DLD1 (cell line): ENCODE data around the gene KRTAP13-1.

Experiments
- in situ Hi-C: cut with HindIII; loops from 2 replicates; pipeline ENCODE4 v1.10.0; 2017; ENCODE audit warnings: low sequenced_read_pairs

Gene KRTAP13-1, protein sequence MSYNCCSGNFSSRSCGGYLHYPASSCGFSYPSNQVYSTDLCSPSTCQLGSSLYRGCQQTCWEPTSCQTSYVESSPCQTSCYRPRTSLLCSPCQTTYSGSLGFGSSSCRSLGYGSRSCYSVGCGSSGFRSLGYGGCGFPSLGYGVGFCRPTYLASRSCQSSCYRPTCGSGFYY

DNA sequence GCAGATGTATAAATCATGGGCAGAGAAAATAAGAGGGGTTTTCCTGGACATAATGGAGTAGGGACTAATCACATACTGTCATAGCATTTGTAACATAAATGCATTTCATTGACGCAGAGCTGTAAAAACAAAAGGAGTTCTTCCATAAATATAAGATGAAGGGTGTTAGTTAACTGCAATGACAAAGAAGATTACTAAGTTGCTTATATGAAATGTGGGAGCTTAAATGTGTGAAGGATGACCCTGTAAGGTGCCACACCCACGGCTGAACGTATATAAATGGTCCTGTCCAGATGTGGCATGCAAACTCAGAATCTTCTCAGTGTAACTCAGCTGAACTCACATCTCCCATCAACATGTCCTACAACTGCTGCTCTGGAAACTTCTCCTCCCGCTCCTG, at the start of gene KRTAP13-1:
KRTAP13-1 (plus strand) TSS at position 301 of the 400 bp plus-strand sequence; CDS start at position 357, 56 bp downstream.
- in situ Hi-C loops, result no loop called here

DNA sequence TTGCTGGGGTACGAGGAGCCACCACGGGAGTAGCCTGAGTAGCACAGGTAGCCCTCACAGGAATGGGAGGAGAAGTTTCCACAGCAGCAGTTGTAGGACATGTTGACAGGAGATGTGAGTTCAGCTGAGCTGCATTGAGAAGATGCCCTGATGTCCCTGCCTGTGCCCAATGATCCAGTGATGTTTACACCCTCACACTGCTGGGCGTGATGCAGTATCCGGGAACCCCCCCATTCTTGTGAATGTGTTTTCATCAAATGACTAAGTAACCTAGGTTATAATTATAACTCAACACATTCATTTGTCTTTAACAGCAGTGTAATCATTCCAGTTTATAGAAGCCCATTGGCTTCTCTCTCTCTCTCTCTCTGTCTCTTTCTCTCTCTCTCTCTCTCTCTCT, 47.3 kb upstream of the KRTAP13-1 start, which contains the start of gene KRTAP23-1:
KRTAP23-1 (minus strand) TSS at position 101 of the 400 bp plus-strand sequence; CDS start at position 101, 0 bp downstream.
- in situ Hi-C loops, result no loop called here

DNA sequence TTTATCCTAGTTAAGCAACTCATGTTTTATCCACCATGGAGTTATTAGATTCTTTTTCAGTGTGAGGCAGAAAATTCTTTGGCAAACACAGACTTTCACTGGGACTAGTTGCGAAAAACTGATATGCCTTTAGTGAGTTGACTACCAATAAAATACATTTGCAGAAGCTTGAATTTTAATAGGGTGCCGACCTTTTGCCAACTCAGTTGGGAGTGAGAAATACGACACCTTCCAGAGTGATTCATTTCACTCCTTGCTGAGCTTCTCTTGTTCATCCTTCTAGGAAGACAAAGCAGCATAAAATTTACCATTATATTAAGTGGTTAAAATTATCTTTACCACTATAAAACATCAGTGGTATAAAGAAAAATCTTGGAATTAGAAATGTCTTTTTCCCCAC, 46.3 kb upstream of the KRTAP13-1 start:
- in situ Hi-C loops, result no loop called here

DNA sequence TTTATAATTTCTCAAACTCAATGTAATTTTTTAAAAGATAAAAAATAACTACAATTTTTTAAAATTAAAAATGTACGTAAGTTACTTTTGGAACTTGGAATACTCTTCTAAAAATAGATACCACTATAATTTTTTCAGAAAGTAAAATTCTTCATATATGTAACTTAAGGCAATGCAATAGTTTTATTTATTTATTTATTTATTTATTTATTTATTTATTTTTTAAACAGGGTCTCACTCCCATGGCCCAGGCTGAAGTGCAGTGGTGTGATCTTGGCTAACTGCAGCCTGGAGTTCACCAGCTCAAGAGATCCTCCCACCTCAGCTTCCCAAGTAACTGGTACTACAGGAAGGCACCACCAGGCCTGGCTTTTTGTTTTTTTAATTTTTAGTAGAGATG, 44.3 kb upstream of the KRTAP13-1 start:
- in situ Hi-C loops, result no loop called here

DNA sequence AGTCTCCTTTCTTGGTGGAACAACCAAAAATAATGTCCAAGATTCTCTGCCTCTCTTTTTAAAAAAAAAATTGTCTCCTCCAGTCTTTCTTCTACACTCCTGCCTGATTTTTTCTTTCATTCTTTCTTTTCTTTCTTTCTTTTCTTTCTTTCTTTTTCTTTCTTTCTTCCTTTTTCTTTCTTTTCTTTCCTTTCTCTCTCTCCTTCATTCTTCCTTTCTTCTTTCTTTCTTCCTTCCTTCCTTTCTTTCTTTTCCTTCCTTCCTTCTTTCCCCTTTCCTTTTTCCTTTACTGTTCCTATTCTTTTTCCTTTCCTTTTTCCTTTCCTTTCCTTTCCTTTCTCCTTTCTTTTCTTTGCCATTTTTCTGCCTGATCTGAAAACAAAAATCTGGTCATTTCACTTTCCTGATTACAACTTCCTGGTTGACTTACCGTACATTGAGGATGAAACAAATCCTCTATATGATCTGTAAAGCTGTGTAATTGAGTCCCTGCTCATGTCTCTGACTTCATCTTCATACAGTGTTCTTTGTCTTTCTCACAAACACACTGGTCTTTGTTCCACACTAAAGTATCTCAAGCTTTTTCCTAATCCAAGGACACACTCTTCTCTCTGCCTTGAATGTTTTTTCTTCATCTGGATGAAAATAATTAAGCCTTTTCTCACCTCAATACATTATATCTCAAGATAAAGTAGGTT, 41.4 kb upstream of the KRTAP13-1 start:
- in situ Hi-C loops, result no loop called here

DNA sequence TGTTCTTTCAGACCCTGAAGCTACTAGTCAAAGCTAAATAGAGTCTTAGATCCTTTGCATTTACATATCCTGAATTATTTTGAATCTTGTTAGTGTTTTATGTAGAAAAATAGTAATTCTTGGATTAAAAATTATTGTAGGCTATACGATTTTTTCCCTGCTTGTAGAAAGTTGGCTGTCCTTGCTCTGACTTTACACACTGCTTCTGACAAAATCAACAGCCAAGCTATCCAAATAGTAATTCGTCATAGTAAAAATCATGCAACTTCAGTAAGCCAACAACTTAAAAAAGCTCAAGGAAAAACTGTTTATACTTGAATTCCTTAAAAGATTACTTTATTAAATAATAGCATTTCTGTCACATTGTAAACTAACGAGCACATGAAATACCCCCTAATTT, 39.9 kb upstream of the KRTAP13-1 start:
- in situ Hi-C loops, result no loop called here

DNA sequence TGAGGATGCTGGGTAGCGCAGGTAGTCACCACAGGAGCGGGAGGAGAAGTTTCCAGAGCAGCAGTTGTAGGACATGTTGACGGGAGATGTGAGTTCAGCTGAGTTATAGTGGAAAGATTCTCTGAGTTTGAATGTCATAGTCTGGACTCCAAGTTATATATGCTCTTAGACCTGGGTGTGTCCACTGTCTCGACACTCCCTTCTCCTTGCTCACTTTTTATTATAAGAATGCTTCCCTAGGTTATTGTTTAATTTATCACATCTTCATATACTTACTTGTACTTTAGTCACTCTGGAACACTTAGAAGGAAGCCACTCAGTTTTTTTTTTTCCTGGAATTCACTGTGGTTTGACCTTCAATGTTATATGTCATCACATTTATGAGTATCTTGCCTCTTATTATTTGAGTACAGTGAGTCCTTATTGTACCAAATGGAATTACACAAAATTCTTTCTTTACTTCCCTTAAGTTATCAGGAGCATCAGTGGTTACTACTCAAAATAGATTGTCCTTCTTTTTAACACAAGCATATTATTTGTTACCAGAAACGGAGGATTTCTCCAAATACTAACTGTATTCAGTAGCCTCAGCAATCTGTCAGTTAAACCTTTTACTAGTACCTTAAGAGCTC, 23.6 kb upstream of the KRTAP13-1 start, which contains the start of gene KRTAP13-2:
KRTAP13-2 (minus strand) TSS at position 133 of the 632 bp plus-strand sequence; CDS start at position 75, 58 bp downstream.
- in situ Hi-C loops, result no loop called here

DNA sequence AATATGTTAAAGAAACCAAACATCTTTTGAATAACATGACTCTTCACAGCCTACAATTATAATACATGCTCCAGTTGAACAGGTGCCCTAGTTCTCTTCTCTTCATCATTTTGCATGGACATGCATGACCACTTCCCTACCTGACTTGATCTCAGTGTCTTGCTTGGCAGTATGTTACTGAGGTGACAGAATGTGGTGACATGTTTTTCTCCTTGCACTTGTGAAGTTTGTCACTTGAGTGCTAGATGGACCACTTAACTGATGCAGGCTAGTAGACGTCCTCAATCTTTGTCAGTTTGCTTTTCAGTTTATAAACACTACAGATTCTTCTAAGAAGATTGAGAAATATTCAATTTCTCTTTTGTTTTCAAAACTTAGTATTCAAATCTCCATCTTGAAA, 13.6 kb upstream of the KRTAP13-1 start:
- in situ Hi-C loops, result no loop called here

DNA sequence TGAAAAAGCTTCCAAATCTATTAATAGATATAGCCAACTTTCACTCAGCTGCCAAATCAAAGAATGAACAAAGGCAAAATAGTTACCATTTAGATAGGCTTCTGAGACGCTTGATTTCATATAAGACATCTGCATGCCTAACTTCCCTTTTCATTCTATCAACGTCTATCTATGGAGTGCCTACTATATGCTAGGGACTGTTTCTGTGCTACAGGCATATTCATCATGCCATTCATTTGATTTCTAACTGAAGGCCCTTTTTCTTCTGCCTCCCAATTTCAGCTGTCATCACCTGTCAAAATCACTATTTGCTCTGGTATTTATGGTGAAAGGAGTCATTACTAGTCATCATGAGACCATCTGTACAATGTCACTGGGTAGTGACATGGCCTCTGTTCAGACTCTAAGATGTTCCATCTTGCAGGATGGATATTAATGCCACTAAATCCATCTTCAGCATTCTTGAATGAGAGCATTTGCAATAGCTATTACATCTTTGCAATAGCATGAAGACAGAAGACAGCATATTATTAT, 4.3 kb upstream of the KRTAP13-1 start:
- in situ Hi-C loops, result no loop called here

DNA sequence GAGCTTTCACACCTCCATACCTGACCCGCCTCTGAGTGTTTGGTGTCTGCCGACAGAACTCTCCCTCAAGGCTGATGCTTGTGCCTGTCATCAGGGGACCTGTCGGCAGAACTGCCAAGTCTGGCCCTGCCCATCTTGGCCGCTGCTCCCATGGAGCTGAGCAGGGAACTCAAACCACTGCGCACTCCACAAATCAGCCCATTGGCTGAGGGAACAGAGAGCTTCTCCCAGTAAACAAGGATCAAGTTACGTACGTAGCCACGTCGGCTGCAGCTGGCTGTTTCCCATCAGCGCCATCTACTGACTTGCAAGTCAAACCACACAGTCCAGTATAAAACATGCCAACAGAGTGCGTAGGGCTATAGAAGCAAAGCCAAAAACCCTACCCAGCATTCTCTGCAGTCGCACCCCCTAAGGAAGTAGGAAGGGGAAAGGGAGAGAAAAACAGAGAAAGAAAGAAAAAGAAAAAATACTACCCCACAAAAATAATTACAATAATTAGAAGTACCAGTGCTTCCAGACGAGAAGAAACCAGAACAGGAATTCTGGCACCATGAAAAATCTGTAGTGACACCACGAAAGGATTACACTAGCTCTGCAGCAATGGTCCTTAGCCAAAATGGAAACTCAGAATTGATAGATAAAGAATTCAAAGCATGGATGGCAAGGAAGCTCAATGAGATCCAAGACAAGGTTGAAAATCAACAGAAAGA, 13.1 kb downstream of the KRTAP13-1 start:
- in situ Hi-C loops, result no loop called here

DNA sequence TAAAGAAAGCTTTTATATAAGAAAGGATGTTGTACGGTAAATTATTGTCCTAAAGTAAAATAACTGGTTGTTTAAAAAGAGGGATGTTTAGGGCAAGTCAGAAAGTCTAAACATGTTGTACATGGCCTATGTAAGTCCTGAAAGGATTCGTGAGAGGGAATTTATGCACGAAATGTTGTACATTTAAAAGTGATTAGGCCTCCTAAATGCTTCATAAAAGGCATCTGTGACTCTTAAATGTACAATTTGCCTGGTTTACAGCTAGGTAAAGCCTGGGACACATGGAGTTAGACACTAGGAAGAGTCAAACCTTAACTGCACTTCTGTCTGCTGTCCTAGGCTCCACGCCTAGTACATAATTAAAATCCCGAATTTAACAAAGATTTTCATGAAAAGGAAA, 20.2 kb downstream of the KRTAP13-1 start:
- in situ Hi-C loops, result no loop called here

DNA sequence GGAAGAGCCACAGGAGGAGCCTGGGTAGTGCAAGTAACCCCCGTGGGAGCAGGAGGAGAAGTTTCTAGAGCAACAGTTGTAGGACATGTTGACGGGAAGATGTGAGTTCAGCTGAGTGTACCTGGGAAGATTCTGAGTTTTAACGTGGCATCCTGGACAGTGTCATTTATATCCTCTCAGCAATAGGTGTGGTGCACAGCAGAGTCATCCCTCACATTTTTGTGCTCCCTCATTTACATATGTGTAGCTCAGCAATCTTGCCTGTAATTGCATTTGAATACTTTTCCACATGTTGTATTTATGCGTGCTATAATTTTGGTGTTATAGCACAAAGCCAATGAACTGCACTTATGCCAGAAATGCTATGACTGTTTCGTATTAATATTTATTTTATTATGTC, 30.0 kb downstream of the KRTAP13-1 start, which contains the start of gene KRTAP13-3:
KRTAP13-3 (minus strand) TSS at position 101 of the 400 bp plus-strand sequence; CDS start at position 87, 14 bp downstream.
- in situ Hi-C loops, result no loop called here

DNA sequence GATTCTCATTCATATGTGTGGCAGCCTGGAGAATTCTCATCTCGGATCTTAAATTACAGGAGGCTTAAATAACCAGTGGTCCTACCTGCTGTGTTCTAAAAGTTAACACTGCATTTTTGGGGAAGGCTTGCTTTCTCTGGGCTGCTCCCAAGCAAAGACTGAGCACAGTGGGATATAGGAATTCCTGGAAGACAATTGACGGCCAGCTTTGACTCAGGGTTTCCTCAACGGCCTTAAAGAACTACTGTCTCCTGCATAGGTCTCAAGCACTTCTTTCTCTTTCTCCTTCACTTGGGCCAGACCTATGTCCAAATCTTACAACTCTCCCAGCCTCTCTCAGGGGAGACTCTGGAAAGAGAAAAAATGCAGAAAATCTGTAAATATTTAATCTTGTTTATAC, 30.9 kb downstream of the KRTAP13-1 start:
- in situ Hi-C loops, result no loop called here

DNA sequence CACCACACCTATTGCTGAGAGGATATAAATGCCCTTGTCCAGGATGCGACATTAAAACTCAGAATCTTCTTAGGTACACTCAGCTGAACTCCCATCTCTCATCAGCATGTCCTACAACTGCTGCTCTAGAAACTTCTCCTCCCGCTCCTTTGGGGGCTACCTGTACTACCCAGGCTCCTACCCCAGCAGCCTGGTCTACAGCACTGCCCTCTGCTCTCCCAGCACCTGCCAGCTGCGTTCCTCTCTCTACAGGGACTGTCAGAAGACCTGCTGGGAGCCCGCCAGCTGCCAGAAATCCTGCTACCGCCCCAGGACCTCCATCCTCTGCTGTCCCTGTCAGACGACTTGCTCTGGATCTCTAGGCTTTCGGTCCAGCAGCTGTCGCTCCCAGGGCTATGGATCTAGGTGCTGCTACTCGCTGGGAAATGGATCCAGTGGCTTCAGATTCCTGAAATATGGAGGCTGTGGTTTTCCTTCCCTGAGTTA, 34.4 kb downstream of the KRTAP13-1 start, which contains the start of gene KRTAP13-4:
KRTAP13-4 (plus strand) TSS at position 51 of the 486 bp plus-strand sequence; CDS start at position 107, 56 bp downstream.
- in situ Hi-C loops, result no loop called here

DNA sequence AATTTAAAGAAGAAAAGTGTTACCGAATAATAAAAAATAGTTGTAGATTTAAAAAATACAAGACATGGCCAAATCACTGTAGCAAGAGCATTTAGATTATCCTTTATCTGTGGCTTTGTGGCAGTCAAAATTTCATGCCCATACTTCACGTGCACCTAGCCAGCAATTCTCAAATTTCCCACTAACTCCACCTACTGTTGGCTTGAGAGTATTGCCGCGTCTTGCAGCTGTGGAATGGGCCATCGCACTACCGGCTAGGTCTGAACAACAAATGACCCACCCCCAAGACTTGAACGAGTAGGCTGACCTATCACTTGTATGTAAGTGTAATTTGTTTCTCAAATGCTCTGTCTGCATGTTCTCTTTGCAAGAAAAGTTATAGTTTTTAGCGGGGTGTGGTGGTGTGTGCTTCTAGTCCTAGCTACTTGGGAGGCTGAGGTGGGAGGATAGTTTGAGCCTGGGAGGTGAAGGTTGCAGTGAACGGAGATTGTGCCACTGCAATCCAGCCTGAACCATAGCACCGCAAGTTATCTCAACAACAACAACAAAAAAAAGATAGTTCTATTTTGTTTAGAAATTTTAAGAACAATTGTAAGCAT, 38.3 kb downstream of the KRTAP13-1 start:
- in situ Hi-C loops, result no loop called here

DNA sequence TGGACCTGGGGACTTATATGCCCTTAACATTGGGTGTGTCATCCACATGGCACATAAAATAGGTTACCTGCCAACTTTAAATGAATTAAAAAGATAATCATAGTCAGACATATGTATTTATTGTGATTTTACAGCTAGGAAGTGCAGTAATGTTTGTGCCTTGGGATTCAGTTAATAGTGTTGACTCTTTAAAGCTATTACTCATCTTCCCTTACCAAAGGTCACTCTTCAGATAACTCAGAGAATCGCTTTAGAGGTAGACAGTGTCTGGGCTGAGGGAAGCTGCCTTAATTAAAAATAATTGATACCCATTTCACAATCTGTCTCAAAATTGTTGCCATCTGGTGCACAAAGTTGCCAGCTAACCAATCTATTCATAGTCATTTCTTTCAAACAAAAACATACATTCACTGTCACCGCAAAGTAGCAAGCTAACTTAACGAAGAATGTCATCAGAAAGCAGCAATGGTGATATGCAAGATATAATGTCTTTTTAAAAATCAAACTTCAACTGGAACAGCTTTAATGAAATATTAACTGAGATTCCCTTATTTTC, 41.3 kb downstream of the KRTAP13-1 start:
- in situ Hi-C loops, result no loop called here

DNA sequence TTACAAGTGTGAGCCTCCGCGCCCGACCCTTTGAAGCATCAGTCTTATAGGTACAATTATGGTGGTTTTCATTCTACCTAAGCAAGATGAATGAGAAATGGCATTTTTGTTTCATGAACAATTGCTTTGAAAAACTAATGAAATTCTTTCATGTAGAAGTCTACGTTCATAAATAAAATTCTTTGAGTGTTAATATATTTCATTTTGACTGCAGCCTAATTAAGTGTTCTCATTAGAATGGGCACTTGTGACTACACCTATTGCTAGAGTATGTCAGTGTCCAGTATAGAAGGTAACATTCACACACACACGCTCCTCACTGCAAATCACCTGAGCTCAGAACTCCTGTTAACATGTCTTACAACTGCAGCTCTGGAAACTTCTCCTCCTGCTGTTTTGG, 44.1 kb downstream of the KRTAP13-1 start, which contains the start of gene KRTAP15-1:
KRTAP15-1 (plus strand) TSS at position 301 of the 400 bp plus-strand sequence; CDS start at position 354, 53 bp downstream.
- in situ Hi-C loops, result no loop called here

DNA sequence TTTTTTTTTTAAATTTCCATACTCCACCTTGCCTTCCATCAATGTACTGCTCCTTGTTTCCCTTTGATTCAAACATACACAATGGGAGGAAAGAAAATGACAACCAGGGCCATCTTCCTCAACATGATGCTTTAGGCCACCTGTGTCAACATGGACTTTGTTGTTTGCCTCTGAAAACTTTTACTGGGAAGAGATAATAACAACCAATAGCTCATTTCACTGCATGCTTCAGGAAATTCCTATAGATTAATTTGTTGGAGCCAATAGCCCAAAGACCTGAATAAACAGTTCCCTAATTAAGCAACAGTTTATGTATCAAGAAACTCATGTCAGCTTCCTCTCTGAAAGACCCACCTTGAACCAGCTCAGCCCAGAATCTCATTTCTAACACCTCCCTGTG, 47.4 kb downstream of the KRTAP13-1 start:
- in situ Hi-C loops, result no loop called here

DNA sequence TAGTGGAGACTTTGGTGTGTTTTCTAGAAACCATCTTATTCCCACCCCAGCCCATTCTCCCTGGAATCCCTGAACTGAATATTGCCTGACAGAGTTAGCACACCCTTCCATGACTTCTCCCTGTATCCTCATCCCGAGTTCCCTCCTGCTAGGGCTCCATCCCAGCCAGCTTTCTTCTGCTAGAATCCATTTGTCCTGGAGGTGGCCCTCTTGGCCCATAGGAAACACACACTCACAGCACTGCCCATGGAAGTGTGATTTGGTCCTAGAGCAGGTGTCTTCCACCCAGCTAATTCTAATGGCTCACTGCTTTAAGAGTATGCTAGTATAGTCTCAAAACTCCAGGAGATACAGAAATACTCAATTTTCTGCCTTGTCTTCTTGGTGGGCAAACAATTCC, 48.4 kb downstream of the KRTAP13-1 start:
- in situ Hi-C loops, result no loop called here
